GM12878 (cell line): ENCODE measurements around the gene BRAT1. TPM values are rescaled to one million over a fixed set of nuclear protein-coding genes. Genes with fewer than 3 reads are reported as not detected.

ENCODE experiments used
- ATAC-seq: fragments of 200-7000 bp; cut with Tn5 transposase; 3 replicates; pipeline ENCODE4 v1.9.1; 2020; ENCODE audit warnings: mild to moderate bottlenecking, moderate library complexity
- BruUV-seq: library from RNA; stranded (reverse); fragments of 400-500 nt; replicated peaks from 2 replicates; lab custom pipeline; 2021; lab: Mats Ljungman, UMichigan
- CTCF ChIA-PET: fragments of 300-600 bp; sonication (Branson Sonifier 250); formaldehyde crosslinking; extraction: SDS; loops from one replicate; lab custom pipeline; 2021; ENCODE audit warnings: inconsistent platforms; lab: Yijun Ruan, JAX
- POLR2A ChIA-PET: fragments of 350-600 bp; formaldehyde crosslinking; extraction: SDS; loops from one replicate; lab custom pipeline; 2021; ENCODE audit warnings: inconsistent platforms; lab: Charles Lee
- RAD21 ChIA-PET: fragments of 300-600 bp; sonication (Branson Sonifier 250); formaldehyde crosslinking; loops from one replicate; lab custom pipeline; 2023; ENCODE audit warnings: antibody characterized with exemption; ENCODE audit not compliant: unreplicated experiment; lab: Charles Lee
- SMC1A ChIA-PET: fragments of 300-600 bp; sonication (Branson Sonifier 250); formaldehyde crosslinking; loops from one replicate; lab custom pipeline; 2023; ENCODE audit not compliant: unreplicated experiment, uncharacterized antibody; lab: Charles Lee
- DNase-seq: peaks from one replicate; pipeline ENCODE4 v3.0.0-alpha.2; 2011; ENCODE audit warnings: low read depth, low spot score
- FAIRE-seq: peaks from 3 replicates; lab custom pipeline; 2011; peaks lifted over from hg19 to GRCh38; lab: Jason Lieb, UNC
- H2AFZ ChIP-seq: 2 replicates; pipeline ENCODE4 v1.6.0; 2011; ENCODE audit warnings: low read depth, low read length, control low read depth; ENCODE audit not compliant: control insufficient read depth
- H3K27ac ChIP-seq: 2 replicates; pipeline ENCODE4 v1.5.1; 2011; ENCODE audit warnings: control low read depth; ENCODE audit not compliant: control insufficient read depth, insufficient read depth
- H3K27me3 ChIP-seq, 2 experiments: replicated peaks in 1 of 2; 2 replicates each; pipeline versions ENCODE4 v1.6.0 to v1.6.1; 2011; ENCODE audit warnings: low read length in 1 of 2; ENCODE audit not compliant: control insufficient read depth in 2 of 2, insufficient read depth in 2 of 2
- H3K36me3 ChIP-seq, 2 experiments: 2 replicates each; pipeline ENCODE4 v1.5.1; 2011; ENCODE audit warnings: low read length in 1 of 2; ENCODE audit not compliant: control insufficient read depth in 2 of 2, insufficient read depth in 2 of 2
- H3K4me1 ChIP-seq: 2 replicates; pipeline ENCODE4 v1.6.1; 2011; ENCODE audit warnings: mild to moderate bottlenecking, low read length, moderate library complexity, mixed read lengths; ENCODE audit not compliant: control insufficient read depth, insufficient read depth
- H3K4me2 ChIP-seq: 2 replicates; pipeline ENCODE4 v1.6.0; 2011; ENCODE audit warnings: control low read depth; ENCODE audit not compliant: control insufficient read depth, insufficient read depth
- H3K4me3 ChIP-seq: fragments of 200-600 bp; sonication (generic); 2 replicates; pipeline ENCODE4 v1.5.1; 2016
- H3K79me2 ChIP-seq: 2 replicates; pipeline ENCODE4 v1.6.0; 2011; ENCODE audit warnings: low read length; ENCODE audit not compliant: control insufficient read depth, insufficient read depth
- H3K9ac ChIP-seq: 2 replicates; pipeline ENCODE4 v1.8.0; 2011; ENCODE audit warnings: low read length, control low read depth, mixed read lengths; ENCODE audit not compliant: control insufficient read depth, insufficient read depth
- H3K9me3 ChIP-seq: replicated peaks from 3 replicates; pipeline ENCODE4 v1.5.1; 2011; ENCODE audit warnings: mild to moderate bottlenecking, low read length; ENCODE audit not compliant: control insufficient read depth, insufficient read depth
- H4K20me1 ChIP-seq: 2 replicates; pipeline ENCODE4 v1.6.0; 2011; ENCODE audit not compliant: control insufficient read depth, insufficient read depth
- GATAD2B ChIP-seq: fragments of 450-650 bp; conservative IDR thresholded peaks from 2 replicates; pipeline ENCODE4 v1.6.1; 2017; ENCODE audit warnings: low read depth, mild to moderate bottlenecking, moderate library complexity
- HCFC1 ChIP-seq: fragments of 150-350 bp; IDR thresholded peaks from 2 replicates; pipeline ENCODE4 v1.6.1; 2014; ENCODE audit warnings: low read length
- HDAC2 ChIP-seq: fragments of 200-600 bp; sonication (generic); IDR thresholded peaks from 2 replicates; pipeline ENCODE4 v1.6.1; 2017
- RB1 ChIP-seq: fragments of 450-650 bp; formaldehyde crosslinking; IDR thresholded peaks from 2 replicates; pipeline ENCODE4 v1.6.1; 2017; ENCODE audit warnings: mild to moderate bottlenecking, borderline replicate concordance
- SMC3 ChIP-seq: IDR thresholded peaks from 2 replicates; pipeline ENCODE4 v1.6.1; 2011; ENCODE audit warnings: low read length, improper control_type of control experiment, borderline replicate concordance
- SRF ChIP-seq, 2 experiments: IDR thresholded peaks; 2 replicates each; pipeline ENCODE4 v1.6.1; 2011; ENCODE audit warnings: low read depth in 2 of 2, low read length in 2 of 2, mild to moderate bottlenecking in 1 of 2, moderate library complexity in 1 of 2
- WGBS: methylation state at CpG from one replicate; pipeline ENCODE4 v1.1.6; 2016; ENCODE audit warnings: low lambda C conversion rate; ENCODE audit not compliant: insufficient replicate concordance, insufficient coverage; ENCODE audit errors: missing lambda C conversion rate; 5-methylcytosine and 5-hydroxymethylcytosine counted together
- in situ Hi-C: fragments of 300-500 bp; cut with MboI; formaldehyde crosslinking; loops from 9 replicates; pipeline ENCODE4 v1.14.3; 2018; ENCODE audit warnings: mixed read lengths
- intact Hi-C: fragments of 100-400 bp; cut with micrococcal nuclease; formaldehyde crosslinking; loops from one replicate; pipeline ENCODE4 v1.14.2; 2022; ENCODE audit not compliant: unreplicated experiment
- polyA plus RNA-seq, 11 experiments: library from polyadenylated mRNA; depleted of rRNA in 4 of 11; unstranded in 6 of 11; stranded (reverse) in 5 of 11; fragments of >200 nt; fragmentation: Nextera tagmentation in 4 of 11; fragmentation: Illumina TruSeq in 1 of 11; extraction: Ambion mirVana in 4 of 11; extraction: Trizol in 1 of 11; gene quantifications; 1 replicate in 1 of 11; 2 replicates in 10 of 11; pipeline versions ENCODE4 v1.2.1 to v1.2.3, GENCODE V29; 2011 to 2016; ENCODE audit warnings: inconsistent platforms in 2 of 11, missing spikeins in 2 of 11, low read depth in 1 of 11
- total RNA-seq, 4 experiments: library from RNA; depleted of rRNA in 3 of 4; stranded (reverse); fragments of >200 nt in 3 of 4; fragmentation: Illumina TruSeq in 1 of 4; extraction: Trizol in 1 of 4; gene quantifications; 2 replicates each; pipeline versions ENCODE4 v1.2.1 to v1.2.3, GENCODE V29; 2013 to 2021
- TF ChIP-seq, protein P1 (sequence below): IDR thresholded peaks from 2 replicates; pipeline ENCODE4 v1.6.1; 2012; ENCODE audit warnings: mild to moderate bottlenecking, low read depth, low read length

Gene BRAT1
- total and polyA plus RNA-seq, 10 of the 15 experiments (the other 5 are each of a cell fraction or from before 2014, with no cell fraction given): 0.13 to 53.3 (median 16.0) TPM

DNA sequence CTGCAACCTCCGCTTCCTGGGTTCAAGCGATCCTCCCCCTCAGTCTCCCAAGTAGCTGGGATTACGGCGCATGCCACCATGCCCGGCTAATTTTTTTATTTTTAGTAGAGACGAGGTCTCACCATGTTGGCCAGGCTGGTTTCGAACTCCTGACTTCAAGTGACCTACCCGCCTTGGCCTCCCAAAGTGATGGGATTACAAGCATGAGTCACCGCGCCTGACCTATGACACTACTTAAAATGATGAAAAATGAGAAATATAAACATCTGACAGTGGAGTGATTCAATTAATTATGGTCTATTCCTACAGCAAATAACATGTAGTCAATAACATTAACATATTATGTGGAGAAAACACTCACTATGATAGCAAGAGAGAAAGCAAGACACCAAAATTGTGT, 2.2 kb downstream of the BRAT1 start:
- Histone ChIP-seq H3K27me3 (no peaks in the 10 kb centered on the region), H3K4me3 (no peak overlapping the region), H3K4me1 (peaks cover 7% of the 10 kb centered on the region), H3K9ac (no peak overlapping the region), H3K4me2 (peak overlapping the region; percentile 13; the same call in 1 of the 2 replicates), H3K79me2 (peaks cover 18% of the 10 kb centered on the region), H3K9me3 (no peaks in the 10 kb centered on the region), H3K36me3 (no peaks in the 10 kb centered on the region; a peak in 2 of 4 replicates), H2AFZ (no peak overlapping the region), H4K20me1 (no peaks in the 10 kb centered on the region), H3K27ac (no peak overlapping the region)
- ChIA-PET SMC1A (interaction anchor here (0.9 to 1.2 kb wide), 2 partner anchors 25 to 45 kb away, joined by 3 read pairs; no protein-coding TSS in a partner anchor), POLR2A (interaction anchor here (0.8 to 1.2 kb wide), 2 partner anchors 33 to 79 kb away, joined by 4 read pairs; no protein-coding TSS in a partner anchor), CTCF (interaction anchor here (0.6 to 1.2 kb wide), 4 partner anchors 13 to 166 kb away, joined by 3 to 4 read pairs (median 4); no protein-coding TSS in a partner anchor), RAD21 (interaction anchor here (1.3 kb wide), 1 partner anchor 9 kb away, joined by 3 read pairs; no protein-coding TSS in a partner anchor)
- BruUV-seq: no TSS peak
- TF ChIP-seq HDAC2 (no peak), SRF (IDR thresholded peaks at IDR 0.05; ENCODE audit: low read depth in 2 of 2, low read length in 2 of 2) (no peak), SMC3 (no peak), GATAD2B (no peak), RB1 (no peak), HCFC1 (no peak)
- TF ChIP-seq, protein P1, sequence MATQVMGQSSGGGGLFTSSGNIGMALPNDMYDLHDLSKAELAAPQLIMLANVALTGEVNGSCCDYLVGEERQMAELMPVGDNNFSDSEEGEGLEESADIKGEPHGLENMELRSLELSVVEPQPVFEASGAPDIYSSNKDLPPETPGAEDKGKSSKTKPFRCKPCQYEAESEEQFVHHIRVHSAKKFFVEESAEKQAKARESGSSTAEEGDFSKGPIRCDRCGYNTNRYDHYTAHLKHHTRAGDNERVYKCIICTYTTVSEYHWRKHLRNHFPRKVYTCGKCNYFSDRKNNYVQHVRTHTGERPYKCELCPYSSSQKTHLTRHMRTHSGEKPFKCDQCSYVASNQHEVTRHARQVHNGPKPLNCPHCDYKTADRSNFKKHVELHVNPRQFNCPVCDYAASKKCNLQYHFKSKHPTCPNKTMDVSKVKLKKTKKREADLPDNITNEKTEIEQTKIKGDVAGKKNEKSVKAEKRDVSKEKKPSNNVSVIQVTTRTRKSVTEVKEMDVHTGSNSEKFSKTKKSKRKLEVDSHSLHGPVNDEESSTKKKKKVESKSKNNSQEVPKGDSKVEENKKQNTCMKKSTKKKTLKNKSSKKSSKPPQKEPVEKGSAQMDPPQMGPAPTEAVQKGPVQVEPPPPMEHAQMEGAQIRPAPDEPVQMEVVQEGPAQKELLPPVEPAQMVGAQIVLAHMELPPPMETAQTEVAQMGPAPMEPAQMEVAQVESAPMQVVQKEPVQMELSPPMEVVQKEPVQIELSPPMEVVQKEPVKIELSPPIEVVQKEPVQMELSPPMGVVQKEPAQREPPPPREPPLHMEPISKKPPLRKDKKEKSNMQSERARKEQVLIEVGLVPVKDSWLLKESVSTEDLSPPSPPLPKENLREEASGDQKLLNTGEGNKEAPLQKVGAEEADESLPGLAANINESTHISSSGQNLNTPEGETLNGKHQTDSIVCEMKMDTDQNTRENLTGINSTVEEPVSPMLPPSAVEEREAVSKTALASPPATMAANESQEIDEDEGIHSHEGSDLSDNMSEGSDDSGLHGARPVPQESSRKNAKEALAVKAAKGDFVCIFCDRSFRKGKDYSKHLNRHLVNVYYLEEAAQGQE: no peak
- WGBS: over 99% methylated on average over 10 of the region's 10 CpGs
- in situ Hi-C loops: no loop called here
- no peak for ATAC-seq
- FAIRE-seq: no peak
- intact Hi-C loops: no loop called here
- DNase-seq: no peak
